PC-9 (cell line): ENCODE data around the gene SLC12A3. TPM values are rescaled to one million over a fixed set of nuclear protein-coding genes. Genes with fewer than 3 reads are reported as not detected.

Source experiments
- BruUV-seq: library from RNA; stranded (reverse); fragments of 400-500 nt; replicated peaks from 2 replicates; lab custom pipeline; 2021; lab: Mats Ljungman, UMichigan
- CTCF ChIA-PET: fragments of 300-600 bp; sonication (Branson Sonifier 250); formaldehyde crosslinking; loops from one replicate; lab custom pipeline; 2022; ENCODE audit warnings: antibody characterized with exemption; lab: Charles Lee
- POLR2A ChIA-PET: fragments of 300-600 bp; sonication (Branson Sonifier 250); formaldehyde crosslinking; loops from one replicate; lab custom pipeline; 2022; ENCODE audit warnings: antibody characterized with exemption; ENCODE audit not compliant: unreplicated experiment; lab: Charles Lee
- DNase-seq, 2 experiments: peaks; one replicate each; pipeline versions ENCODE4 v3.0.0 to v3.0.0-alpha.2; 2015 to 2022; ENCODE audit warnings: mixed read lengths in 1 of 2
- H2AFZ ChIP-seq: fragments of 200-600 bp; sonication (generic); 2 replicates; pipeline ENCODE4 v1.8.1; 2017; ENCODE audit warnings: antibody characterized with exemption
- H3F3A ChIP-seq: fragments of 200-600 bp; sonication (generic); 2 replicates; pipeline ENCODE4 v1.8.1; 2017; ENCODE audit warnings: antibody characterized with exemption, mild to moderate bottlenecking, low read depth; ENCODE audit not compliant: insufficient read depth
- H3K27ac ChIP-seq: fragments of 200-600 bp; sonication (generic); 2 replicates; pipeline ENCODE4 v1.6.1; 2016; ENCODE audit warnings: mixed run types
- H3K27me3 ChIP-seq: fragments of 200-600 bp; sonication (generic); 2 replicates; pipeline ENCODE4 v1.6.1; 2016; ENCODE audit warnings: low read depth, mixed run types; ENCODE audit not compliant: insufficient read depth
- H3K36me3 ChIP-seq: fragments of 200-600 bp; sonication (generic); 2 replicates; pipeline ENCODE4 v1.6.1; 2016; ENCODE audit warnings: low read depth, mixed run types
- H3K4me1 ChIP-seq: fragments of 200-600 bp; sonication (generic); replicated peaks from 2 replicates; pipeline ENCODE4 v1.6.1; 2016; ENCODE audit warnings: mixed run types; ENCODE audit not compliant: insufficient read depth
- H3K4me2 ChIP-seq: fragments of 200-600 bp; sonication (generic); 2 replicates; pipeline ENCODE4 v1.6.1; 2017; ENCODE audit warnings: mixed run types
- H3K4me3 ChIP-seq: fragments of 200-600 bp; sonication (generic); 2 replicates; pipeline ENCODE4 v1.6.1; 2016; ENCODE audit warnings: mixed run types
- H3K79me2 ChIP-seq: fragments of 200-600 bp; sonication (generic); 2 replicates; pipeline ENCODE4 v1.6.1; 2017; ENCODE audit warnings: low read depth, mixed run types
- H3K9me2 ChIP-seq: fragments of 200-600 bp; sonication (generic); 2 replicates; pipeline ENCODE4 v1.8.1; 2017; ENCODE audit warnings: mild to moderate bottlenecking; ENCODE audit not compliant: insufficient read depth
- H3K9me3 ChIP-seq: fragments of 200-600 bp; sonication (generic); 2 replicates; pipeline ENCODE4 v1.8.1; 2016; ENCODE audit warnings: low read depth; ENCODE audit not compliant: insufficient read depth
- H4K20me1 ChIP-seq: fragments of 200-600 bp; sonication (generic); 2 replicates; pipeline ENCODE4 v1.8.1; 2017; ENCODE audit not compliant: insufficient read depth
- EZH2 ChIP-seq: fragments of 200-600 bp; sonication (generic); IDR thresholded peaks from 2 replicates; pipeline ENCODE4 v1.8.0; 2017; ENCODE audit warnings: antibody characterized with exemption, low read depth
- intact Hi-C: fragments of 100-400 bp; cut with micrococcal nuclease; formaldehyde crosslinking; loops from one replicate; pipeline ENCODE4 v1.10.0; 2022; ENCODE audit not compliant: unreplicated experiment
- total RNA-seq: library from RNA; stranded (reverse); gene quantifications from 2 replicates; pipeline ENCODE4 v1.2.3, GENCODE V29; 2021
- TF ChIP-seq, protein P1 (sequence below): fragments of 200-600 bp; sonication (generic); conservative IDR thresholded peaks from 2 replicates; pipeline ENCODE4 v1.6.1; 2017; ENCODE audit warnings: mixed run types, antibody characterized with exemption, mild to moderate bottlenecking, moderate library complexity

The SLC12A3 gene
- total RNA-seq, 1 experiment from 2014 or later: 0.26 TPM

DNA sequence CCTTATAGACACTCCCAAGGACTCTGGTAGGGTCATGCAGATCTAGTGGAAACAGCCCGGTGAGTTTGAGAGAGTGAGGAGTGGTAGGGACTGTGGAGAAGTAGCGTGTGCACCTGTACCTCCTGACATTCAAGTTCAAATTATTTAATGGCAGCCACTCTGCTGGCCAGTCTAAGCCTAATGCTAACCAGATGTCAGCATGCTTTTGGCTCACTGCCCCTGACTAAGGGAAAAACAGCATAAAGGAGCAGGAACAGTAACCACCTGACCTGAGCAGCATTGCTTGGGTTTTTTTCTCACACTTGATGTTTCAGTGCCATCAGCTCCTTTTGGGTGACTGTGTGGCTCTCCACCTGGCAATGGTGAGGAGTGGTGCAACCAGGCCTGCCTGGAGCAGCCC, 23.8 kb upstream of the SLC12A3 start:
- DNase-seq: no peak
- no peak overlapping the region for H3K4me3 ChIP-seq
- no peak for TF ChIP-seq EZH2
- TF ChIP-seq, protein P1, sequence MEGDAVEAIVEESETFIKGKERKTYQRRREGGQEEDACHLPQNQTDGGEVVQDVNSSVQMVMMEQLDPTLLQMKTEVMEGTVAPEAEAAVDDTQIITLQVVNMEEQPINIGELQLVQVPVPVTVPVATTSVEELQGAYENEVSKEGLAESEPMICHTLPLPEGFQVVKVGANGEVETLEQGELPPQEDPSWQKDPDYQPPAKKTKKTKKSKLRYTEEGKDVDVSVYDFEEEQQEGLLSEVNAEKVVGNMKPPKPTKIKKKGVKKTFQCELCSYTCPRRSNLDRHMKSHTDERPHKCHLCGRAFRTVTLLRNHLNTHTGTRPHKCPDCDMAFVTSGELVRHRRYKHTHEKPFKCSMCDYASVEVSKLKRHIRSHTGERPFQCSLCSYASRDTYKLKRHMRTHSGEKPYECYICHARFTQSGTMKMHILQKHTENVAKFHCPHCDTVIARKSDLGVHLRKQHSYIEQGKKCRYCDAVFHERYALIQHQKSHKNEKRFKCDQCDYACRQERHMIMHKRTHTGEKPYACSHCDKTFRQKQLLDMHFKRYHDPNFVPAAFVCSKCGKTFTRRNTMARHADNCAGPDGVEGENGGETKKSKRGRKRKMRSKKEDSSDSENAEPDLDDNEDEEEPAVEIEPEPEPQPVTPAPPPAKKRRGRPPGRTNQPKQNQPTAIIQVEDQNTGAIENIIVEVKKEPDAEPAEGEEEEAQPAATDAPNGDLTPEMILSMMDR: no peak
- intact Hi-C loops: no loop called here
- no peaks in the 10 kb centered on the region for H3K4me1 ChIP-seq
- H4K20me1 ChIP-seq: no peaks in the 10 kb centered on the region
- ChIA-PET CTCF (no interaction called here), POLR2A (no interaction called here)
- H3K79me2 ChIP-seq: no peaks in the 10 kb centered on the region
- no peaks in the 10 kb centered on the region for H3F3A ChIP-seq
- H3K36me3 ChIP-seq: peaks cover 21% of the 10 kb centered on the region; the same call in 1 of the 2 replicates
- H3K27me3 ChIP-seq: no peaks in the 10 kb centered on the region
- H2AFZ ChIP-seq: no peak overlapping the region
- H3K27ac ChIP-seq: no peak overlapping the region
- no peak overlapping the region for H3K4me2 ChIP-seq
- BruUV-seq: no TSS peak
- no peaks in the 10 kb centered on the region for H3K9me3 ChIP-seq
- H3K9me2 ChIP-seq: no peaks in the 10 kb centered on the region

GRCh38 chr16:56841659-56842058, 23.3 kb upstream of the SLC12A3 start:
- Histone ChIP-seq H4K20me1 (no peaks in the 10 kb centered on the region), H3K4me1 (no peaks in the 10 kb centered on the region), H3K4me2 (no peak overlapping the region), H3K4me3 (no peak overlapping the region), H3K9me2 (no peaks in the 10 kb centered on the region), H3F3A (no peaks in the 10 kb centered on the region), H3K9me3 (no peaks in the 10 kb centered on the region), H3K79me2 (no peaks in the 10 kb centered on the region), H3K36me3 (peaks cover 17% of the 10 kb centered on the region; the same call in 1 of the 2 replicates), H3K27ac (no peak overlapping the region), H3K27me3 (no peaks in the 10 kb centered on the region), H2AFZ (no peak overlapping the region)
- CTCF ChIA-PET: no interaction called here
- DNase-seq: no peak
- intact Hi-C loops: no loop called here
- POLR2A ChIA-PET: no interaction called here
- TF ChIP-seq, protein P1: no peak
- no peak for TF ChIP-seq EZH2
- no TSS peak for BruUV-seq

GRCh38 chr16:56842133-56842532, 22.9 kb upstream of the SLC12A3 start:
- intact Hi-C loops: no loop called here
- no peak overlapping the region for H3K4me2 ChIP-seq
- TF ChIP-seq, protein P1: no peak
- TF ChIP-seq EZH2: no peak
- no peaks in the 10 kb centered on the region for H3K27me3 ChIP-seq
- no peak overlapping the region for H3K27ac ChIP-seq
- BruUV-seq: no TSS peak
- H3K9me2 ChIP-seq: no peaks in the 10 kb centered on the region
- H3K4me3 ChIP-seq: no peak overlapping the region
- ChIA-PET POLR2A (no interaction called here), CTCF (no interaction called here)
- peaks cover 2% of the 10 kb centered on the region; the same call in 1 of the 2 replicates for H3F3A ChIP-seq
- H3K9me3 ChIP-seq: no peaks in the 10 kb centered on the region
- no peaks in the 10 kb centered on the region for H3K4me1 ChIP-seq
- DNase-seq: no peak
- H3K79me2 ChIP-seq: no peaks in the 10 kb centered on the region
- H4K20me1 ChIP-seq: no peaks in the 10 kb centered on the region
- H3K36me3 ChIP-seq: peaks cover 12% of the 10 kb centered on the region; the same call in 1 of the 2 replicates
- H2AFZ ChIP-seq: no peak overlapping the region
